GM18498 (cell line): ENCODE results near the gene MACROD2.
"Not testable (repeated sequence)": the region's sequence is repeated elsewhere in the genome, so short reads cannot be mapped to it uniquely, and the experiment has no call there.

Source experiments
- ATAC-seq: cut with Tn5 transposase; IDR thresholded peaks from one replicate; pipeline ENCODE4 v1.9.1; 2021; ENCODE audit warnings: mild to moderate bottlenecking, moderate library complexity; ENCODE audit not compliant: unreplicated experiment

The MACROD2 gene

DNA sequence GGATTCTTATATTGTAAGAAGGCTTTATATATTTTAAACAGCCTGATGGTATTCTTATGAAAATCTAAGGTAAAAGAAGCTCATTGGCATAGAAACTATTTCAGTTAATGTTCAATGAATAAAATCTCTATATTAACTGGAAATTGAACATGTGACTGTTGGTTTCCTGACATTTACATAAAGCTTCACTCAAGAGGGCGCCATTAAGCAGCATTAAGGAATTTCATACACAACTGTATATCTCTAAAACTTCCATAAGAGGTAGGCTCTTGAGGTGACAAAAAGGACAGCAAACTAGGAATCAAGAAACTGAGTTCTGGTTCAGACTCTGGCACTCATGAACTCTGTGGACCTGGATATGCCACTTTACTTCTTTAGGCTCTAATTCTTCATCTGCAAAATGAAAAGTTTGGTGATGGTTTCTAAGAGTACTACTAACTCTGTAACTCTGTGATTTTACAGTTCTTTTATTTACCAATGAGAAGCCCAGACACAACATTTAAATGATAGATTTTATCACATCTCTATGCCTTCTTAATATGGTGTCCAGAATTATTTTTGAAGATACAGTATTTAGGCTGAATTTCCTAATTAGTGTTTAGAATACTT is 194.6 kb downstream of the MACROD2 start:
- no peak for ATAC-seq

DNA sequence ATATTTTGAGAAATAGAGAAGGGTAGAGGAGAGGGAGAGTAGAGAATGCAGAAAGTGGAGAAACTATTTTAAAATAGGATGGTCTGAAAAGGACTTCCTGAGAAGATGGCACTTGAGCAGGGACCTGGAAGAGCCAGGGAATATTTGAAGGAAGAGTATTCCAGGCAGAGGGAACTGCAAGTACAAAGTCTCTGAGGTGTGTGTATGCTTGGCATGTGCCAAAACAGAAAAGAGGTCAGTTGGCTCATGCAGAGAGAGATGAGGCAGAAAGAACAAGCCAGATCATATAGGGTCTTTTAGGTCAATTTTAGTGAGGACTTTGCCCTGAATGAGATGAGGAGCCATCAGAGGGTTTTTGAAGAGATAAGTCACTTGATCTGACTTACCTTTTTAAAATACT is 196.2 kb downstream of the MACROD2 start:
- ATAC-seq, result no peak

DNA sequence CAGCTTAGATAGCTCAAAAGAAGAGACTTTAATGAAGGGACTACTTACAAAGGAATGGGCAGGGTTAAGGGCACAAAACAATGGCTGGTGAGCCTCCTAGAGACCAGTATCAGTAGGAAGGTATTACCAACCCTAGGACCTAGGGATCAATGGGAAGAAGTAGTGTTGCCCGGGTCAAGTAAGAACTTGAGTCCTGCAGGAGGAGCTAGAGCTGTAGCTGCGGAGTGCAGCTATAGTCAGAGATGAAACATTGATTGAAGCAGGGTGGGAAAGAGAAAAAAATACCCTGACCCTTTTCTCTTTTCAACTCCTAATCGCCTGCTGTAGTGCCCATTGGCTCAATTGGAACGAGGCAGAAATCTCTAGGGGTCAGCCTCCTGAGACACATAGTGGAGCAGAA is 198.1 kb downstream of the MACROD2 start:
- ATAC-seq, result no peak

DNA sequence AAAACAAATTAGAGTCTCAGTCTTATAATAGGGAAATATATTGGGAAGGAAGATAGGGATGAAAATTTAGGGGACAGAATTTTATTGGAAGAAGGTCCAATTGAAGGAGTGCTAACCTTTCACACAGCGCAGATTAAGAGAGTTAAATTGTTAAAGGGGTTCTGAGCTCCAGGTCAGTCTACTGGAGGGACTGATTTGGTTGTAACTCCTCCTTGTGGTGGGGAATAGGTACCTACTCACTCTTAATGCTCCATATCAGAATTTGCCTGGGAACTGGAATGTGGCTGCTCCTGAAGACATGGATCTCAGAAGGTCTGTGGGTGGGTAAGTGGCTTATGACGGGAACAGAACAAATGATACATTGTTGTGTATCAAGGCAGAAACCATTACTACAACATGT is 198.6 kb downstream of the MACROD2 start:
- ATAC-seq, result no peak

- no peak for ATAC-seq
Observed at GRCh38 chr20:14197097-14197496, 201.8 kb downstream of the MACROD2 start.

- ATAC-seq, result no peak
Observed at GRCh38 chr20:14198416-14198815, 203.1 kb downstream of the MACROD2 start.

GRCh38 chr20:14199111-14199510 is 203.8 kb downstream of the MACROD2 start:
- no peak for ATAC-seq

GRCh38 chr20:14203657-14204056 is 208.3 kb downstream of the MACROD2 start:
- ATAC-seq, result no peak

DNA sequence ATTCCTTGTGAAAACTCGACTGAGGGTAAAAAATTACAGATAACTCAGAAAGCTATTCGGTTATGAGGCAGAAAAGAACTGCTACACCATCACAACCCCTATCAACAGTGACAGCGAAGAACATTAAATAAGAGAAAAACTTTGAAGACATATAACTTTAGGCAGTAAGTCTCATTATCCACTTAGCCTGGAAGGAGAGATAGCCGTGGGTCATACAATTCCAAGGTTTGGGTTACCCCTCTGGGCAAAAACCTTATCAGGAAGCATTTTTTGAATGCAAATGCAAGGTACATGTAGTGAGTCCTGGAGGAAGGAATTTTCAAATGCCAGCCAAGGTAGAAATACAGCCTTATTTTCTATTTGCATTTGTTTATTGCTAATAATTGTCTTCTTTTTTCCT is 212.3 kb downstream of the MACROD2 start:
- no peak for ATAC-seq

DNA sequence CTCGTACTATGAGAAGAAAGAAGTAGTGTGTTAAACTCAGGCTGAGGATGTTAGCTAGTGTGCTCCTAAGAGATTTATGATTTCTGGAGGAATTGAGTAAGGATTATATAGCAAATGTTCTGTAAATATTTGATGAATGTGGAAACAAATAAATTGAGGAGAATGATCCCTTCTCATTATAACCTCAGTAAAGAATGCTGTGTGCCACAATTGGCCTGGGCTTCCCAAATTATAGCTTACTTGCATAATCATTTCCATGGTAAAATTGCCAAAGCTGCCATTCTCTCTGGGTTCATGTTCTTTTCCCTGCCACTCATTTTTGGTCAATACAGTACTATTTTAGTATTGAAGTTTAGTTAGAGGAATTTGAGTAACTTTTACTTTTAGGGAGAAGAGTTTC is 213.6 kb downstream of the MACROD2 start:
- ATAC-seq, result no peak

DNA sequence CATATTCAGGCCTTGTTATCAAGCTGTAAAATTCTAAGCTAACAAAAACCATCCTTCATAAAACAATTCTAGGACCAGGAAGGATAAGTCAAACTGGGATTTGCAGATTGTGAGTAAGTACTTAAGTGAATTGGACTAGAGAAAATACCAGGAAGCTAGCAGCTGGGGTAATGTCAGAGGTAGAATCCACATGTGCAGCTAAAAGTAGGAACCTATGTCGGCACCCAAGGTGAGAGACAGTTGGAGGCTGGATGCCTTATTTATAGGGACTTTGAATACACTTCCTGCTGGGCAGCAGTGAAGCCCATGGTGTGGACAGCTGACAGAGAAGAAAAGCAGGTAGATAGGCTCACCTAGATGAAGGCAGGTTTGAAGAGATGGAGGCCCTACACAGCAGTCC is 214.8 kb downstream of the MACROD2 start:
- ATAC-seq, result no peak

GRCh38 chr20:14214046-14214445 is 218.7 kb downstream of the MACROD2 start:
- ATAC-seq, result no peak

DNA sequence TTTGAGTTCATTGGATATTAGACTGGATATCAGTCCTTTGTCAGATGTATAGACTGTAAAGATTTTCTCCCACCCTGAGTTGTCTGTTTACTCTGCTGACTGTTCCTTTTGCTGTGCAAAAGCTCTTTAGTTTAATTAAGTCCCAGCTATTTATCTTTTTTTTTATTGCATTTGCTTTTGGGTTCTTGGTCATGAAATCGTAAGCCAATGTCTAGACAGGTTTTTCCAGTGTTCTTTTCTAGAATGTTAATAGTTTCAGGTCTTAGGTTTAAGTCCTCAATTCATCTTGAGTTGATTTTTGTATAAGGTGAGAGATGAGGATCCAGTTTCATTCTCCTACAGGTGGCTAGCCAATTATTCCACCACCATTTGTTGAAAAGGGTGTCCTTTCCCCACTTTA is 220.6 kb downstream of the MACROD2 start:
- ATAC-seq, result not testable (repeated sequence)

DNA sequence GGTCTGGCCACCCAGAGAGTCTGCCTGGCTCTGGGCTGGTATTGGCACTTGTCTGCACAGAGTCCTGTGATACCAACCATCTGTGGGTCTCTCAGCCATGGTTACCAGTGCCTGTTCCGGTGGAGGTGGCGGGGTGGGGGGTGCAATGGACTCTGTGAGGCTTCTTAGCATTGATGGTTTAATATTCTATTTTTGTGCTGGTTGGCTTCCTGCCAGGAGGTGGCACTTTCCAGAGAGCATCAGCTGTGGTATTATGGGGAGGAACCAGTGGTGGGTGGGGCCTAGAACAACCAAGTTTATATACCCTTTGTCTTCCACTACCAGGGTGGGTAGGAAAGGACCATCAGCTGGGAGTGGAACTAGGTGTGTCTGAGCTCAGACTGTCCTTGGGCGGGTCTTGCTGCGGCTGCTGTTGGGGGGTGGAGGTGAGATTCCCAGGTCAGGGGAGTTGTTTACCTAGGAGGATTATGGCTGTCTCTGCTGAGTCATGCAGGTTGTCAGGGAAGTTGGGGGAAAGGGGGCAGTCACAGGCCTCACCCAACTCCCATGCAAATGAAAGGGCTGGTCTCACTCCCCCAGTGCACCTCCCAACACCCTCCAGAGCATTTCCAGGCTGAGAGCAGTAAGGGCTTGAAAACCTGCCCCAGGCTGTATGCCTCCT is 224.6 kb downstream of the MACROD2 start:
- ATAC-seq, result no peak

DNA sequence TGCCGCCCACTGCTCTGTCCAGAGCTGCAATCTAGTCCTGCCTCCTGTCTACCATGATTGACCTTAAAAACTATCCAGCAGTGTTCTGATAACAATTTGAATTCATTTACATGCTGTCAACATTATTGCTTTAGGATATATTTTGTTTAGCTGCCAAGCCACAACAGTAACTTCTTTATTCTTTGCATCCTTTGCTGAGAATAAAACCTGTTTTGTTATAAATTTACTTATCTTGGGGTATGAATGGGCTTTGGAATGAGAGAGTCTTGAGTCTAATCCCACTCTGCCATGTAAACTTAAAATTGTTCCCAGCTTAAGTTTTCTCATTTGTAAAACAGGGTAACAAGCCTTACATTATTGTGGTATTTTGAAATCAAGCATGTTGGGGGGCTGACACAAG is 225.7 kb downstream of the MACROD2 start:
- no peak for ATAC-seq

DNA sequence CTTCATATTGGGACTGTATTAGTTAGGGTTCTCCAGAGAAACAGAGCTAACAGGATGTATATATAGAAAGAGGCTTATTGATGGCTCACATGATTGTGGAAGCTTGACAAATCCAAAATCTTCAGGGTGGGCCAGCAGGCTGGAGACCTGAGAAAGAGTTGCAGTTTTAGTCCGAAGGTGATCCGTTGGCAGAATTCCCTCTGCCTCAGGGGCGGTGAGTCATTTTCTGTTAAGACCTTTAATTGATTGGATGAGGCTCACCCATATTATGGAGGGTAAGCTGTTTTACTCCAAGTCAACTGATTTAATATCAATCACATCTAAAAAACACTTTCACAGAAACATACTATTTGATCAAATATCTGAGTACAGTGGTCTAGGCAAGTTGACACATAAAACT is 228.5 kb downstream of the MACROD2 start:
- no peak for ATAC-seq

DNA sequence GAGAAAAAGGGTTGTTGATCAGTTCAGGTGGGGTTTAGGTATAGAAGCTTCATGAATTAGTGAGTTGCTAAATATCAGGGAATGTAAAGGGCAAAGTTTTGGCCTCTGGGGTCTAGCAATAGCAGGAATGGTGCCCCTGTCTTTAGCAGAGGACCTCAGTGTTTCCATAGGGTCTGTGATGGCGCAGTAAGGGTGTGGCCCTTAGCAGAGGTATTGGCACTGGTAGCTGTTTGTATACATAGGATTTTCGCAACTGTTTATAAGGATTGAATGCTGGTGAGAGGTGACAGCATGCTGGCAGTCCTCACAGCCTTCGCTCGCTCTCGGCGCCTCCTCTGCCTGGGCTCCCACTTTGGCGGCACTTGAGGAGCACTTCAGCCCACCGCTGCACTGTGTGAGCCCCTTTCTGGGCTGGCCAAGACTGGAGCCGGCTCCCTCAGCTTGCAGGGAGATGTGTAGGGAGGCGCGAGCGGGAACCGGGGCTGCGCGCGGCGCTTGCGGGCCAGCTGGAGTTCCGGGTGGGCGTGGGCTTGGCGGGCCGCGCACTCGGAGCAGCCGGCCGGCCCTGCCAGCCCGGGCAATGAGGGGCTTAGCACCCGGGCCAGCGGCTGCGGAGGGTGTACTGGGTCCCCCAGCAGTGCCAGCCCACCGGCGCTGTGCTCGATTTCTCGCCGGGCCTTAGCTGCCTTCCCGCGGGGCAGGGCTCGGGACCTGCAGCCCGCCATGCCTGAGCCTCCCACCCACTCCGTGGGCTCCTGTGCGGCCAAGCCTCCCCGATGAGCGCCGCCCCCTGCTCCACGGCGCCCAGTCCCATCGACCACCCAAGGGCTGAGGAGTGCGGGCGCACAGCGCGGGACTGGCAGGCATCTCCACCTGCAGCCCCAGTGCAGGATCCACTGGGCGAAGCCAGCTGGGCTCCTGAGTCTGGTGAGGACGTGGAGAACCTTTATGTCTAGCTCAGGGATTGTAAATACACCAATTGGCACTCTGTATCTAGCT is 231.0 kb downstream of the MACROD2 start:
- ATAC-seq, result not testable (repeated sequence)

DNA sequence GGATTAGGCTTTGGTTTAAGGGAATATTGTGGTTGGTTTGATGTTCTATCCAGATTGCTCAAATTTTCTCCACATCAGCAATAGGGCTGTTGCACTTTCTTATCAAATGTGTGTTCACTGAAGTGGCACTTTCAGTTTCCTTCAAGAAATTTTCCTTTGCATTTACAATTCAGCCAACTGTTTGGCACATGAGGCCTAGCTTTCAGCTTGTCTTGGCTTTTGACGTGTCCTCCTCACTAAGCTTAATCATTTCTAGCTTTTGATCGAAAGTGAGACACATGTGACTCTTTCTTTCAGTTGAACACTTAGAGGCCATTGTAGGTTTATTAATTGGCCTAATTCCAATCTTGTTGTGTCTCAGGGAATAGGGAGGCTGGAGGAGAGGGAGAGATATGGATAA is 237.3 kb downstream of the MACROD2 start:
- ATAC-seq, result peak; percentile 68

DNA sequence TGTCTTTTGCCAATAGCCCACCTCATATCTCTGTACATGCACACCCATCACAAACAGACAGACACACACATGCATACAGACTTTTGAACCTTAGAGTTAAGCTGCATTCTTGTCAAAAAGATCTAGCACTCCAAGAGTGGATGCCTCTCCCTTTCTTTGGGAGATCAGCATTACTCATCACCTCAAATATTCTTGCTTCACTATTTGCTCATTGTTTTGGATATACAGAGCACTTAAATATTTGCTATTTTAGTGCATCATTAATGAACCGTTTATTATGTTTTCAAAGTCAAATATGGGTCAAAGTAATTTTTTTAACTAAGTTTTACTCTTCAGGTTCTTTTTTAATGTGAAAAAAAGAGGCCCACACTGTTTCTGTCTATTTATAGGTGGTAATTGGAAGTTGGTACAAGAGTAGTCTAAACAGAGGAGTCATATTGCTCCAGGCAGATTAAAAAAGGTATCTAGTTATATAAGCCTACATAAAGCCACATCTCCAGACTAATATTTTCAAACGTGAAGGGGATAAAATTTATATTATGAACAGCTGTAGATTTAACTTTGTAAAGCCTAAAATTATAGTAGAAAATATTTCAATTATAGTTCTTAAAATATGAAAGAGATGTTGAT is 239.5 kb downstream of the MACROD2 start:
- ATAC-seq, result no peak

- ATAC-seq, result no peak
Observed at GRCh38 chr20:14235355-14235754, 240.0 kb downstream of the MACROD2 start.

DNA sequence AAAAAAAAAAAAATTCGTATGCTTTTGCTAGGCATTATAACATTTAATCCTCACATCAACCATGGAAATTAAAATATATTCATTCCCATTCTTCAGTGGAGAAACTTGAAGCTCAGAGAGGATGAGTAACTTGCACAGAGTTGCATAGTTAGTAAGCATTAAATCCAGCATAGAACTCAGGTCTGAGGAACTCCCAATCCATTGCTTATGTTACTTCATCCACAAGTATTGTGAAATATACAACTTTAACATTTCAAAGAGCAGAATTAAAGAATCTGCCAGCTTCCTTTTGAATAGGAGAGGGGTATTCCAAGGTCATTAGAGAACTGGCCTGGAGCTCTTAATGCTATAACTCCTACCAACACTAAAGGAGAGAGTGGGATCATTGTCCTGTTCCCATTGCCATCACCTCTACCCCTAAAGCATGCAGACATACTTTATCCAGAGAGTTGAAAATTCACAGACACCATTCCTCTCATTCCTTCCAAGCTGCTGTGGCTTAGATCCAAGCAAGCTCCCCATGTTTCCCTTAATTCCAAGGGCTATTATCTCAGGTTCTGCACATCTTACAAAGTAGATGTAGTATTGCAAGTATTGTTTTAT is 250.2 kb downstream of the MACROD2 start:
- ATAC-seq, result no peak
